ENCODE measurements around the gene GPR55.

DNA sequence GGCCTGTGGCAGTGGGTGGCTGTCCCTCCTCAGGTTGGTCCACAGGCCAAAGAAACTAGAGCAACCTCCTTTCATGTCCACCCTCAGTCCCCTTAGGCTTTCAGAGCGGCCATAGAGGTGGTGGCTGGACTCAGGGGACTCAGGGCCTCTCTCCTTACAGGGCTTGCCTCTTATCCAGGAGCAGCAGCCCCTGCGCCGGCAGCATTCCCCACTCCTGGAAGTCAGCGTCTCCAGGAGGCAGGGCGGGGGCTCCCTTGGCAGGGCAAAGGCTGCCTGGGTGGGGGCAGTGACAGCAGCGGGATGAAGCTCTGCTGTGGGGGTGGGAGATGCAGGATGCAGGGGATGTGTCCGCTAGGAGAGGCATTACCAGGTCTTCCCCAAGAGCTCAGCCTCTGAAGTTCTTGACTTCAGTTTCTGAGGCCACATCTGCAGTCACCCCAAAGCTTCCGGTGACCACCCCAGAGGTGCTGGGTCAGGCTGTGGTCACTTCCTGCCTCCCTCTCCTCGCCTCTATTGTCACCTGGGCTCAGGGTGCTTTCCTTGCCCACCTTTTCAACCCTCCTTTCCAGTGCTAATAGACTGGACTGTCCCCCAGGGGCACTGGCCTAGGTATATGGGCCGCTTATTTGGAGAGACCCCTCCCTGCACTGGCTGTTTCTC is 8.6 kb upstream of the GPR55 start:
- TF ChIP-seq, protein P1, sequence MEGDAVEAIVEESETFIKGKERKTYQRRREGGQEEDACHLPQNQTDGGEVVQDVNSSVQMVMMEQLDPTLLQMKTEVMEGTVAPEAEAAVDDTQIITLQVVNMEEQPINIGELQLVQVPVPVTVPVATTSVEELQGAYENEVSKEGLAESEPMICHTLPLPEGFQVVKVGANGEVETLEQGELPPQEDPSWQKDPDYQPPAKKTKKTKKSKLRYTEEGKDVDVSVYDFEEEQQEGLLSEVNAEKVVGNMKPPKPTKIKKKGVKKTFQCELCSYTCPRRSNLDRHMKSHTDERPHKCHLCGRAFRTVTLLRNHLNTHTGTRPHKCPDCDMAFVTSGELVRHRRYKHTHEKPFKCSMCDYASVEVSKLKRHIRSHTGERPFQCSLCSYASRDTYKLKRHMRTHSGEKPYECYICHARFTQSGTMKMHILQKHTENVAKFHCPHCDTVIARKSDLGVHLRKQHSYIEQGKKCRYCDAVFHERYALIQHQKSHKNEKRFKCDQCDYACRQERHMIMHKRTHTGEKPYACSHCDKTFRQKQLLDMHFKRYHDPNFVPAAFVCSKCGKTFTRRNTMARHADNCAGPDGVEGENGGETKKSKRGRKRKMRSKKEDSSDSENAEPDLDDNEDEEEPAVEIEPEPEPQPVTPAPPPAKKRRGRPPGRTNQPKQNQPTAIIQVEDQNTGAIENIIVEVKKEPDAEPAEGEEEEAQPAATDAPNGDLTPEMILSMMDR (IDR thresholded peaks at IDR 0.05; ENCODE audit: low read length): no peak
- TF ChIP-seq EZH2 (optimal IDR thresholded peaks at IDR 0.05; ENCODE audit: low read depth, low read length) (no peak), EZH2phosphoT487 (IDR thresholded peaks at IDR 0.05; ENCODE audit: low read length) (no peak)
